ENCODE results near the gene TNIP2. TPM values are rescaled to one million over a fixed set of nuclear protein-coding genes. Genes with fewer than 3 reads are reported as not detected.

The TNIP2 gene
- total RNA-seq, 4 donors from 2014 or later = 21.8 to 36.0 (median 30.8) TPM

DNA sequence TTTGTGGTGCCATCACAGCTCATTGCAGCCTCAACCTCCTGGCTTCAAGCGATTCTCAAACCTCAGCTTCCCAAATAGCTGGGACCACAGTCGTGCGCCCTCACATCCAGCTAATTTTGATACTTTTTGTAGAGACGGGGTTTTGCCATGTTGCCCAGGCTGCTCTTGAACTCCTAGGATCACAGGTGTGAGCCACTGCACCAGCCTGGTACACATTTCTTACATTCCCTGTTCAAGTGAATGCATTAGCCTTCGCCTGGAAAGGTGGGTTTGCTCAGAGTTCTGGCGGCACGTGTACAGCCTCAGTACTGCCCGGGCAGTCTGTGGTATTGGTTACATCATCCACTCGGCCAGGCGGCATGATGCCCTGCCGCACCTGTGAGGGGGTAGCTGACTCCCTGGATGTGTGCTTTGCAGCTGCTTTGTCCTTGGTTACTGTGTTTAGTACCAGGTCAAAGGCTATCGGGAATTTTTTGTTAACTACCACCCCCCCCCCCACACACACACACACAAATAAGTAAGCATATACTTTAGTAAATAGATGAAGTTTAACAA is 57.1 kb downstream of the TNIP2 start:
- Histone ChIP-seq H3K4me1 (no peaks in the 10 kb centered on the region), H3K27me3 (no peaks in the 10 kb centered on the region), H3K27ac (no peak overlapping the region), H3K4me3 (no peak overlapping the region), H3K36me3 (peaks cover 97% of the 10 kb centered on the region), H3K9me3 (no peaks in the 10 kb centered on the region)
- TF ChIP-seq POLR2AphosphoS5 (IDR thresholded peaks at IDR 0.05) = no peak
- no peak for TF ChIP-seq EP300 (IDR thresholded peaks at IDR 0.05)
- TF ChIP-seq, protein P1, sequence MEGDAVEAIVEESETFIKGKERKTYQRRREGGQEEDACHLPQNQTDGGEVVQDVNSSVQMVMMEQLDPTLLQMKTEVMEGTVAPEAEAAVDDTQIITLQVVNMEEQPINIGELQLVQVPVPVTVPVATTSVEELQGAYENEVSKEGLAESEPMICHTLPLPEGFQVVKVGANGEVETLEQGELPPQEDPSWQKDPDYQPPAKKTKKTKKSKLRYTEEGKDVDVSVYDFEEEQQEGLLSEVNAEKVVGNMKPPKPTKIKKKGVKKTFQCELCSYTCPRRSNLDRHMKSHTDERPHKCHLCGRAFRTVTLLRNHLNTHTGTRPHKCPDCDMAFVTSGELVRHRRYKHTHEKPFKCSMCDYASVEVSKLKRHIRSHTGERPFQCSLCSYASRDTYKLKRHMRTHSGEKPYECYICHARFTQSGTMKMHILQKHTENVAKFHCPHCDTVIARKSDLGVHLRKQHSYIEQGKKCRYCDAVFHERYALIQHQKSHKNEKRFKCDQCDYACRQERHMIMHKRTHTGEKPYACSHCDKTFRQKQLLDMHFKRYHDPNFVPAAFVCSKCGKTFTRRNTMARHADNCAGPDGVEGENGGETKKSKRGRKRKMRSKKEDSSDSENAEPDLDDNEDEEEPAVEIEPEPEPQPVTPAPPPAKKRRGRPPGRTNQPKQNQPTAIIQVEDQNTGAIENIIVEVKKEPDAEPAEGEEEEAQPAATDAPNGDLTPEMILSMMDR (IDR thresholded peaks at IDR 0.05) = no peak
- no peak for TF ChIP-seq POLR2A (IDR thresholded peaks at IDR 0.05)
- no peak for DNase-seq (ENCODE audit: low spot score in 2 of 2)
- WGBS = 94% methylated on average over 12 of the region's 12 CpGs

DNA sequence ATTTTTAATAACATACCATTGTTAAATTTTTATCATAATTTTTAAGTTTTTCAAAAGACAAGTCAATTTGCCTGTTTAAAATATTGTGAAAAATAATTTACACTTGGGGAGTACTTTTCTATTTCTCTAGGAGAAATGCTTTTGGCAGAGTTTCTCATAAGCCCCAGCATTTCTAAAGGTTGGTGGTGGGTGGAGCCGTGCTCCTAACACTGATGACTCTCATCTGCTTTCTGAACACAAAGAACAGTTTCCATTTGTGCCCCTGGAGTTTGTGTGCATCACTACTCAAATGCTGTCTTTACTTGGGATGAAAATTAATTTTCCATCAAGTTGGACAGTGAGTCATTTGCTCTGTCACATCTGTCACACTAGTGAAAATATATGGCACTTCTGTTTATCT is 57.6 kb downstream of the TNIP2 start:
- Histone ChIP-seq H3K9me3 (no peaks in the 10 kb centered on the region), H3K27me3 (no peaks in the 10 kb centered on the region), H3K36me3 (peaks cover 97% of the 10 kb centered on the region), H3K4me1 (no peaks in the 10 kb centered on the region), H3K4me3 (no peak overlapping the region), H3K27ac (no peak overlapping the region)
- TF ChIP-seq POLR2A (IDR thresholded peaks at IDR 0.05) (no peak), POLR2AphosphoS5 (IDR thresholded peaks at IDR 0.05) (no peak), EP300 (IDR thresholded peaks at IDR 0.05) (no peak)
- TF ChIP-seq, protein P1 (IDR thresholded peaks at IDR 0.05) = no peak
- WGBS = 64% methylated on average over 1 of the region's 1 CpG
- DNase-seq (ENCODE audit: low spot score in 2 of 2) = no peak

DNA sequence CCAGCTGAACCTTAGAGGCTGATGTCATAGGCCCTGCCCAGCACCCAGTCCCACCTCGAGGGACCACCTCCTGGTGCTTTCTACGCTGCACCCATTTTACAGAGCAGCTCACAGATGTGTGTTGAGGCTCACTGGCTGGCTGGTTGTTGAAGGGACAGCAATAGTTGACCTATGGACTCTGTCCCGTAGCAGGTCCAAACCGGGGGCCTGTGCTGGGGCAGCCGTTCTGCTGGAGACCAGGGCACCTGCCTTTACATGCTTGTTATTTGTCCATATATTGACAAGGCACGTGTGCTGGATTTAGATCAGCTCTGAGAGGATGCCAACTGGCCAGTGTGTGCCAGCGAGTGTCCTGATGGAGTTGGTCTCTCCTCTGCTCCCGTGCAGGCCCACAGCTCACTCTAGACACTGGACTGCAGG is 58.1 kb downstream of the TNIP2 start:
- no peak for DNase-seq (ENCODE audit: low spot score in 2 of 2)
- no peak for TF ChIP-seq POLR2A (IDR thresholded peaks at IDR 0.05)
- Histone ChIP-seq H3K4me3 (no peak overlapping the region), H3K27ac (no peak overlapping the region), H3K36me3 (peaks cover 97% of the 10 kb centered on the region), H3K9me3 (no peaks in the 10 kb centered on the region), H3K4me1 (no peaks in the 10 kb centered on the region), H3K27me3 (no peaks in the 10 kb centered on the region)
- WGBS = 79% methylated on average over 7 of the region's 8 CpGs

DNA sequence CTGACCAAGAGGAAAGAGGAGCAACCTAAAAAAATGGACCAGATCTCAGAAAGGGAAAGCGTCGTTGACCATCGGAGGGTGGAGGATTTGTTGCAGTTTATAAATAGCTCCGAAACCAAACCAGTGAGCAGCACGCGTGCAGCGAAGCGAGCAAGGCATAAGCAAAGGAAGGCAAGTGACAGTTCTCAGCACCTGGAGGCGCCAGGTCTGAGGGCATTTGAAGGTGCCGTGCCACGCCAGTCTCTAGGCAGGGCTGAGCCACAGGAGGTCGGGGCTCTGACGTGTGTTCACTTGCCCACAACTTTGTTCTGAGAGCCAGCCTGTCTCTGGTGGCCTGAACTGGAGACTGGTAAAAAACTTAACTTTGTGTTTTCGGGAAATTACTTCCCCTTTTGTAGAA is 59.7 kb downstream of the TNIP2 start:
- DNase-seq (ENCODE audit: low spot score in 2 of 2) = no peak
- TF ChIP-seq EP300 (IDR thresholded peaks at IDR 0.05) (no peak), POLR2A (IDR thresholded peaks at IDR 0.05) (no peak), POLR2AphosphoS5 (IDR thresholded peaks at IDR 0.05) (no peak)
- TF ChIP-seq, protein P1 (IDR thresholded peaks at IDR 0.05) = no peak
- Histone ChIP-seq H3K27me3 (no peaks in the 10 kb centered on the region), H3K27ac (no peak overlapping the region), H3K4me1 (no peaks in the 10 kb centered on the region), H3K4me3 (no peak overlapping the region), H3K36me3 (peaks cover 97% of the 10 kb centered on the region), H3K9me3 (no peaks in the 10 kb centered on the region)
- 88% methylated on average over 14 of the region's 14 CpGs for WGBS

DNA sequence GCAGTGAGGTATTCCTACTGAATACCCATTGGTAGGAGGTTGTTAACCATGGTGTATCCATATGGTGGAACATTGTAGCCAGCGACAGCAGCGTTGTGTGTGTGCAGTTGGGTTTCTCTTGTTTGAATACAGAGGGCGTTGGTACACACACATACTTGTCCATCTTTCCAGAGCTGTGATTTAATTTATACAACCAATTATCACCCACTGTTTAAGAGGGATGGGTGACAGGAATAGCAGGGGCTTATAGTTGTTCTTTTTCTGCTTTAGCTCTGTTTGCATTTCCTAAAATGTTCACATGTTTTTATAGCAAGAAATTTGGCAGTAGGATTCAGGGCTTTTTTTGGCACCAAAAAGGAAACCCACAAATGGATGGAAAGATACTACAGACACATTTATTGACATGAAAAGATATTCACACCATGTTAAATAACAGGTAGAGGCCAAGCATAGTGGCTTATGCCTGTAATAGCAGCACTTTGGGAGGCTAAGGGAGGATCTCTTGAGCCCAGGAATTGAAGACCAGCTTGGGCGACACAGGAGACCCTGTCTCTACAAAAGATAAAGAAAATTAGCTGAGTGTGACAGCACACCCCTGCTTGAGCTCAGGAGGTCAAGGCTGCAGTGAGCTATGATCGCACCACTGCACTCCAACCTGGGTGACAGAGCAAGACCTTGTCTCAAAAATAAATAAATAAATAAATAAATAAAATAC is 60.6 kb downstream of the TNIP2 start:
- H3K4me3 ChIP-seq = no peak overlapping the region
- TF ChIP-seq EP300 (IDR thresholded peaks at IDR 0.05) (no peak), POLR2A (IDR thresholded peaks at IDR 0.05) (no peak), POLR2AphosphoS5 (IDR thresholded peaks at IDR 0.05) (no peak)
- TF ChIP-seq, protein P1 (IDR thresholded peaks at IDR 0.05) = no peak
- no peaks in the 10 kb centered on the region for H3K27me3 ChIP-seq
- DNase-seq (ENCODE audit: low spot score in 2 of 2) = no peak
- 90% methylated on average over 5 of the region's 5 CpGs for WGBS
- peaks cover 97% of the 10 kb centered on the region for H3K36me3 ChIP-seq
- H3K9me3 ChIP-seq = no peaks in the 10 kb centered on the region
- H3K4me1 ChIP-seq = no peaks in the 10 kb centered on the region
- H3K27ac ChIP-seq = no peak overlapping the region

Data from suprapubic skin (tissue), 4 donors.